Activated CD4-positive, alpha-beta memory T cell treated with anti-CD3 and anti-CD28 coated beads for 36 hours (primary cell): ENCODE measurements around the gene SYNJ1. TPM values are rescaled to one million over a fixed set of nuclear protein-coding genes. Genes with fewer than 3 reads are reported as not detected.
A peak's percentile ranks its signal among the peaks of the same experiment; 100 is the strongest.

Experiments
- CTCF ChIA-PET: fragments of 350-600 bp; sonication (Branson Sonifier 250); formaldehyde crosslinking; loops from one replicate; lab custom pipeline; 2021; ENCODE audit warnings: antibody characterized with exemption, inconsistent platforms; lab: Charles Lee
- POLR2A ChIA-PET: fragments of 350-600 bp; sonication (Branson Sonifier 250); formaldehyde crosslinking; loops from one replicate; lab custom pipeline; 2021; ENCODE audit warnings: antibody characterized with exemption; lab: Charles Lee
- DNase-seq: peaks from one replicate; pipeline ENCODE4 v3.0.0-alpha.2; 2020
- H3K27ac Mint-ChIP-seq: one replicate; pipeline ENCODE4 v1.8.0; 2021; ENCODE audit warnings: mixed read lengths
- H3K27me3 Mint-ChIP-seq: one replicate; pipeline ENCODE4 v1.8.0; 2021; ENCODE audit warnings: mixed read lengths
- H3K36me3 Mint-ChIP-seq: one replicate; pipeline ENCODE4 v1.8.0; 2021; ENCODE audit warnings: mixed read lengths
- H3K4me1 Mint-ChIP-seq: one replicate; pipeline ENCODE4 v1.8.0; 2021; ENCODE audit warnings: low read depth, mixed read lengths
- H3K4me3 Mint-ChIP-seq: one replicate; pipeline ENCODE4 v1.8.0; 2021; ENCODE audit warnings: mild to moderate bottlenecking, mixed read lengths
- H3K9me3 Mint-ChIP-seq: one replicate; pipeline ENCODE4 v1.8.0; 2021; ENCODE audit warnings: mixed read lengths
- intact Hi-C: fragments of 100-400 bp; cut with micrococcal nuclease; formaldehyde crosslinking; loops from one replicate; pipeline ENCODE4 v1.15.1; 2023
- total RNA-seq, 2 experiments: library from RNA; stranded (reverse); gene quantifications; one replicate each; pipeline ENCODE4 v1.2.3, GENCODE V29; 2021

Gene SYNJ1
- total RNA-seq, 2 experiments from 2014 or later: 13.3 to 14.2 TPM

GRCh38 chr21:32733990-32734613, 6.3 kb upstream of the SYNJ1 start:
- H3K4me1 Mint-ChIP-seq: peaks cover 50% of the 10 kb centered on the region
- no peak for DNase-seq
- ChIA-PET CTCF (interaction anchor here (1.5 kb wide), 1 partner anchor 14 kb away, joined by 5 read pairs; no protein-coding TSS in a partner anchor), POLR2A (interaction anchor here (0.5 kb wide), 1 partner anchor 13 kb away, joined by 3 read pairs; no protein-coding TSS in a partner anchor)
- H3K9me3 Mint-ChIP-seq: peaks cover 12% of the 10 kb centered on the region
- H3K27ac Mint-ChIP-seq: peak overlapping the region; percentile 65
- intact Hi-C loops: loop anchor here (2.0 to 5.0 kb wide), 2 partner anchors 17 to 1077 kb away; partner anchors contain the start of gene SOD1
- H3K36me3 Mint-ChIP-seq: peaks cover 40% of the 10 kb centered on the region
- H3K27me3 Mint-ChIP-seq: no peaks in the 10 kb centered on the region
- no peak overlapping the region for H3K4me3 Mint-ChIP-seq

- peaks cover 12% of the 10 kb centered on the region for H3K9me3 Mint-ChIP-seq
- ChIA-PET POLR2A (interaction anchor here (2.1 kb wide), 1 partner anchor 38 kb away, joined by 10 read pairs; the partner anchor contains the start of gene PAXBP1), CTCF (no interaction called here)
- peaks cover 34% of the 10 kb centered on the region for H3K36me3 Mint-ChIP-seq
- peak; percentile 53 for DNase-seq
- intact Hi-C loops: loop anchor here (5.0 kb wide), 1 partner anchor 1076 kb away; the partner anchor contains the start of gene SOD1
- H3K4me3 Mint-ChIP-seq: no peak overlapping the region
- H3K4me1 Mint-ChIP-seq: peaks cover 52% of the 10 kb centered on the region
- H3K27ac Mint-ChIP-seq: peak overlapping the region; percentile 49
- no peaks in the 10 kb centered on the region for H3K27me3 Mint-ChIP-seq
These were observed 5.5 kb upstream of the SYNJ1 start for GRCh38 chr21:32733356-32733755.

DNA sequence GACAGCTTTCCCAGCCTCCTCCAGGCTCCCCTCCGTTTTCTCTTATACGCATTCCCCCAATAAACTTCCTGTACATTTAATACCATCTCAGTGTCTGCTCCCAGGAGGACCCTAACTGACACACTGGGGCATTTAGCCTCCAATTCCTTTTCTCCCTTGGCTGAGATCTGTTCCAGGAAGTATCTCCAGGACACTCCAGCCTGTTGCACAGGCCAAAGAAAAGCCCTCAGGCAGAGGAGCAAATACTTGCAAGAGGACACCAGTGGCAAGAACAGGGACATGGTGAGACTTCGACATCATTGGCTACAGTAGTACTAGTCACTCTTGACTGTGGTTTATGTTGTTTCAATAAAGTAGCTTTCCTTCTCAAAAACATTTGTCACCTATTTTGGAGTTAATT, 4.7 kb upstream of the SYNJ1 start:
- peak overlapping the region; percentile 15 for H3K27ac Mint-ChIP-seq
- CTCF ChIA-PET: interaction anchor here (0.9 kb wide), 1 partner anchor 101 kb away, joined by 3 read pairs; no protein-coding TSS in a partner anchor

GRCh38 chr21:32728848-32729247, 1.0 kb upstream of the SYNJ1 start:
- peaks cover 7% of the 10 kb centered on the region for H3K9me3 Mint-ChIP-seq
- peaks cover 52% of the 10 kb centered on the region for H3K4me1 Mint-ChIP-seq
- POLR2A ChIA-PET: interaction anchor here (0.8 to 2.5 kb wide), 2 partner anchors 26 to 42 kb away, joined by 3 to 21 read pairs; partner anchors contain the start of gene PAXBP1
- intact Hi-C loops: loop anchor here (1.0 to 10.0 kb wide), 2 partner anchors 43 to 114 kb away; partner anchors contain the start of gene CFAP298
- H3K27ac Mint-ChIP-seq: peak overlapping the region; percentile 92
- CTCF ChIA-PET: interaction anchor here (0.9 to 2.1 kb wide), 4 partner anchors 41 to 98 kb away, joined by 3 to 11 read pairs (median 4); partner anchors contain the start of gene PAXBP1
- no peak for DNase-seq
- H3K4me3 Mint-ChIP-seq: peak overlapping the region; percentile 92
- no peaks in the 10 kb centered on the region for H3K27me3 Mint-ChIP-seq
- H3K36me3 Mint-ChIP-seq: peaks cover 19% of the 10 kb centered on the region

More for the DNA sequence above, 4.7 kb upstream of the SYNJ1 start:
- DNase-seq: no peak
- Mint-ChIP-seq H3K27me3 (no peaks in the 10 kb centered on the region), H3K4me3 (no peak overlapping the region), H3K9me3 (peaks cover 12% of the 10 kb centered on the region), H3K4me1 (peaks cover 54% of the 10 kb centered on the region), H3K36me3 (peaks cover 29% of the 10 kb centered on the region)
- intact Hi-C loops: loop anchor here (5.0 kb wide), 1 partner anchor 1075 kb away; the partner anchor contains the start of gene SOD1
- POLR2A ChIA-PET: interaction anchor here (2.1 kb wide), 1 partner anchor 39 kb away, joined by 10 read pairs; the partner anchor contains the start of gene PAXBP1

- no peak for DNase-seq
- peaks cover 5% of the 10 kb centered on the region for H3K9me3 Mint-ChIP-seq
- peaks cover 18% of the 10 kb centered on the region for H3K36me3 Mint-ChIP-seq
- peak overlapping the region; percentile 92 for H3K27ac Mint-ChIP-seq
- H3K27me3 Mint-ChIP-seq: no peaks in the 10 kb centered on the region
- CTCF ChIA-PET: interaction anchor here (0.6 to 2.1 kb wide), 4 partner anchors 42 to 212 kb away, joined by 3 to 11 read pairs (median 4); partner anchors contain the start of gene PAXBP1
- peak overlapping the region; percentile 92 for H3K4me3 Mint-ChIP-seq
- H3K4me1 Mint-ChIP-seq: peaks cover 53% of the 10 kb centered on the region
- POLR2A ChIA-PET: interaction anchor here (0.6 to 2.5 kb wide), 5 partner anchors 25 to 751 kb away, joined by 3 to 21 read pairs (median 4); partner anchors contain the start of genes CFAP298, PAXBP1 and TMEM50B
- intact Hi-C loops: loop anchor here (1.0 to 10.0 kb wide), 2 partner anchors 44 to 114 kb away; partner anchors contain the start of gene CFAP298
These were observed 635 bp upstream of the SYNJ1 start for GRCh38 chr21:32728456-32728839.

DNA sequence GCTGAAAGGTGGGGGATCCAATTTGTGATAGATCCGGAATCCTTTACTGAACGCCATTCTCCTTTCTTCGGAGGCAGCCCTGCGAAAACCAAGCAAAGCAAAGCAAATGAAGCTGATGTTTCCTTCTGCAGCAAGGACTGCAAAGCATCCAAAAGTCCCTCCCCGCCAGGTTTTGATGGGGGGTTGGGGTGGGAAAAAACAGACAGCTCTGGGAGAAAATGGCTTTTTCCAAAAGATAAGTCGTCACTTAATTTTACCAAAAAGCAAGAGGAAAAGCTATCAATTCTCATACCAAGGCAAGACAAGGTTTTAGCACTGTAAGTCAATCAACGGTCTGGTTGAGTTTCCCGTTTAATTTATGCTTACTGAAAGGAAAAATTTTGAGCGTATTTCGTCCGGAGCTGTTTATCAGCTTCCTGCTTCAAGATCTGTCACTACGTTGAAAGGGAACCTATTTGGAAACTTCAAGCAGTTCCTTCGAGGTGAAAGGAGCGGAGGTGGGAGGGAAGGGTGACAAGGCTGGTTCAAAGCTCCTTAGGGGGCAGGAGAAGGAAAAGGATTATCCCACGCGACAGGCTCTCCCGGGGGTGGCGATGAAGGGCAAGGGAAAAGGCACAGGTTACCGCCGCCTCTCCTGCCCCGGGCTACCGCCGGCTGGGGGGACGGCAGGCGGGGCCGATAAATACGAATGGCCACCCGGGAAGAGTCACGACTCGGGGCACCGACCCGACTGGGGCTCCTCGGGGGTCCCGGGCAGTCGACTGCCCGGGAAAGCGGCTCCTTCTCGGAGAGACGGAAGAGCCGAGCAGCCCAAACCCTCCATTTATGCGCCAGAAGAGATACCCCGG, 750 bp downstream of the SYNJ1 start:
- Mint-ChIP-seq H3K9me3 (no peaks in the 10 kb centered on the region), H3K4me3 (peak overlapping the region; percentile 92), H3K36me3 (peaks cover 12% of the 10 kb centered on the region), H3K27me3 (no peaks in the 10 kb centered on the region), H3K27ac (peak overlapping the region; percentile 92), H3K4me1 (peaks cover 50% of the 10 kb centered on the region)
- ChIA-PET POLR2A (interaction anchor here (1.0 to 2.5 kb wide), 6 partner anchors 9 to 115 kb away, joined by 3 to 21 read pairs (median 4); partner anchors contain the start of genes CFAP298 and PAXBP1), CTCF (interaction anchor here (1.0 to 2.1 kb wide), 3 partner anchors 45 to 126 kb away, joined by 4 to 11 read pairs (median 6); partner anchors contain the start of gene PAXBP1)
- intact Hi-C loops: loop anchor here (10.0 kb wide), 1 partner anchor 112 kb away; the partner anchor contains the start of gene CFAP298
- DNase-seq: peak; percentile 40

DNA sequence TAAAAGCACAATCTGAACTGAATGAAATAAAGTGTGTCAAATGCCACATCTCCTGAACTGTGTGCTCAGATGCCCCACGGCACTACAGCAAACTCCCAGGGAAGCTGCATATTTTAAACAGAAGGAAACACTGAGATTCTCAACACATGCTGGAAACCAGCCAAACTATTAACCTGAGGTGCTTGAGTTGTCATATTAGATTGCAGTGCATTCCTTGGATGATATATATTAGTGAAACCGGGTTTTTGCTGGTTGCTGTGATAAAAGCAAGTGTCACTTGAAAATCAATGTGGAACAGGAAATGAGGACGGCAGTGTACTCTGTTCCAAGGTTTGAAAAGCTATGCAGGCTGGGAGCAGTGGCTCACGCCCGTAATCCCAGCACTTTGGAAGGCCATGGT, 8.7 kb downstream of the SYNJ1 start:
- Mint-ChIP-seq H3K27ac (no peak overlapping the region), H3K4me3 (no peak overlapping the region), H3K27me3 (no peaks in the 10 kb centered on the region), H3K36me3 (peaks cover 46% of the 10 kb centered on the region), H3K9me3 (no peaks in the 10 kb centered on the region), H3K4me1 (peaks cover 26% of the 10 kb centered on the region)
- POLR2A ChIA-PET: no interaction called here
- DNase-seq: no peak
- CTCF ChIA-PET: no interaction called here
- intact Hi-C loops: no loop called here

DNA sequence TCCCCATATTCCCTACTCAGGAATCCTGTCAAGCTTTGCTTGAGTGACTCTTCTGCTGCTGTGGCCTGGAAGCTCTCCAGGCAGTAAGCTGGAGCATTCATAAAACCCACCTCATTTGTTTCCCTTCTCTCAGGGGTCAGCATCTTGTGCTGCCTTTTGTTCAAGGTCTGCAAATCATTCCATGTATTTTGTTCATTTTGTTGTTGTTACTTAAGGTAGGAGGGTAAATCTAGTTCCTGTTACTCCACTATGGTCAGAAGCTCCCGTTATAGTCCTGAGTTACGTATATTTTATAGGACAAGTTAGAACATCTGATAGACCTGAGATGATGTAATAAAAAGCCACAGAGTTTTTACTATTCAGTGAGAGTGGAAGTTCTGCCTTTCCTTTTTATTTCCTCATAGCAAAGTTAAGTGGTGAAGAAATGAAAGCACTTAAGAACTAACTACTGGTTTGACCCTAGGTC, 9.9 kb downstream of the SYNJ1 start:
- Mint-ChIP-seq H3K27ac (no peak overlapping the region), H3K27me3 (no peaks in the 10 kb centered on the region), H3K4me3 (no peak overlapping the region), H3K4me1 (peaks cover 20% of the 10 kb centered on the region), H3K9me3 (no peaks in the 10 kb centered on the region), H3K36me3 (peaks cover 41% of the 10 kb centered on the region)
- DNase-seq: no peak
- intact Hi-C loops: no loop called here
- ChIA-PET POLR2A (no interaction called here), CTCF (no interaction called here)

DNA sequence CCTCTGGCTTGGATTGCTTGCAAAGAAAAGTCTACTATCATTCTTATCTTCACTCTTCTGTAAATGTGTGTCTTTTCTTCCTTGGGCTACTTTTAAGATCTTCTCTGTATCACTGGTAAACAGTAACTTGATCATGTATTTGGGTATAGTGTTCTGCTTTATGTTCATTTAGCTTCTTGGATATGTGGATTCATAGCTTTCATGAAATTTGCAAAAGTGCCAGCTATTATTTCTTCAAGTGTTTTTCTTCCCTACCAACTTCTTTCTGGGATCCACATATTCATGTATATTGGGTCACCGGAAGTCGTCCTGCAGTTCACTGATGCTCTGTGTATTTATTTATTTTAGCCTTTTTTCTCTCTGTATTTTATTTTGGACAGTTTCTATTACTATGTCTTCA, 11.3 kb downstream of the SYNJ1 start:
- H3K27me3 Mint-ChIP-seq: no peaks in the 10 kb centered on the region
- H3K36me3 Mint-ChIP-seq: peaks cover 36% of the 10 kb centered on the region
- H3K4me3 Mint-ChIP-seq: no peak overlapping the region
- CTCF ChIA-PET: interaction anchor here (0.6 kb wide), 1 partner anchor 36 kb away, joined by 3 read pairs; no protein-coding TSS in a partner anchor
- DNase-seq: no peak
- H3K9me3 Mint-ChIP-seq: no peaks in the 10 kb centered on the region
- H3K4me1 Mint-ChIP-seq: peaks cover 25% of the 10 kb centered on the region
- no peak overlapping the region for H3K27ac Mint-ChIP-seq
- intact Hi-C loops: no loop called here
- POLR2A ChIA-PET: no interaction called here

DNA sequence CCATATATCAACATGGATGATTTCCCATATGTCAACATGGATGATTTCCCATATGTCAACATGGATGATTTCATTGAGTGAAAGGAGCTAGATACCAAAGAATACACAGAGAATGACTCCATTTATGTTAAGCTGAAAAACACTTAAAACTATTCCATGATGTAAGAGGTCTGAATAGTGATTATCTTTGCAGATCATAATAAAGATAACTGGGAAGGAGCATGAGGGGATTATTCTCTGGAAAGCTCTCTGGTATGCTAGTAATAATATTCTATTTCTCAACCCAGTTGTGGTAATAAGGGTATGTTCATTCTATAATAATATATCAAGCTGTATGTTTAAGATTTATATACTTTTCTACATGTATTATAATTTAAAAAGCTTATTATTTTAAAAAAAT, 14.1 kb downstream of the SYNJ1 start:
- no peaks in the 10 kb centered on the region for H3K27me3 Mint-ChIP-seq

GRCh38 chr21:32712641-32713040, 15.2 kb downstream of the SYNJ1 start:
- Mint-ChIP-seq H3K36me3 (peaks cover 17% of the 10 kb centered on the region), H3K4me1 (peaks cover 27% of the 10 kb centered on the region), H3K4me3 (no peak overlapping the region), H3K27me3 (no peaks in the 10 kb centered on the region), H3K27ac (no peak overlapping the region), H3K9me3 (no peaks in the 10 kb centered on the region)
- CTCF ChIA-PET: interaction anchor here (0.9 to 1.0 kb wide), 2 partner anchors 12 to 18 kb away, joined by 3 to 5 read pairs; no protein-coding TSS in a partner anchor
- DNase-seq: no peak
- intact Hi-C loops: no loop called here
- POLR2A ChIA-PET: no interaction called here

More for the DNA sequence above, 14.1 kb downstream of the SYNJ1 start:
- H3K4me3 Mint-ChIP-seq: no peak overlapping the region
- peaks cover 23% of the 10 kb centered on the region for H3K36me3 Mint-ChIP-seq
- intact Hi-C loops: no loop called here
- no peak overlapping the region for H3K27ac Mint-ChIP-seq
- DNase-seq: no peak
- POLR2A ChIA-PET: no interaction called here
- CTCF ChIA-PET: interaction anchor here (0.9 to 1.7 kb wide), 2 partner anchors 35 to 58 kb away, joined by 3 read pairs; partner anchors contain the start of gene PAXBP1
- H3K9me3 Mint-ChIP-seq: no peaks in the 10 kb centered on the region
- peaks cover 22% of the 10 kb centered on the region for H3K4me1 Mint-ChIP-seq
